Neutrophil (primary cell): ENCODE results near the gene FAN1.
"Not testable (repeated sequence)": the region's sequence is repeated elsewhere in the genome, so short reads cannot be mapped to it uniquely, and the experiment has no call there.

ENCODE experiments used
- H3K27ac ChIP-seq: fragments of 200-600 bp; sonication (generic); 2 replicates; pipeline ENCODE4 v1.5.1; 2016; ENCODE audit warnings: mild to moderate bottlenecking, moderate library complexity
- H3K27me3 ChIP-seq: fragments of 200-600 bp; sonication (generic); 2 replicates; pipeline ENCODE4 v1.6.0; 2016; ENCODE audit warnings: mild to moderate bottlenecking
- H3K36me3 ChIP-seq: fragments of 200-600 bp; sonication (generic); 2 replicates; pipeline ENCODE4 v1.5.1; 2017
- H3K4me1 ChIP-seq, 2 experiments: fragments of 200-600 bp in 1 of 2; sonication (generic) in 1 of 2; 1 replicate in 1 of 2; 2 replicates in 1 of 2; pipeline versions ENCODE4 v1.5.1 to v1.6.1; 2013 to 2016; ENCODE audit warnings: low read depth in 1 of 2, low read length in 1 of 2, mild to moderate bottlenecking in 1 of 2, moderate library complexity in 1 of 2; ENCODE audit not compliant: control insufficient read depth in 1 of 2, insufficient read depth in 1 of 2
- H3K4me3 ChIP-seq, 2 experiments: fragments of 200-600 bp in 1 of 2; sonication (generic) in 1 of 2; 1 replicate in 1 of 2; 2 replicates in 1 of 2; pipeline ENCODE4 v1.5.1; 2013 to 2016; ENCODE audit warnings: low read depth in 1 of 2, low read length in 1 of 2, mild to moderate bottlenecking in 1 of 2, moderate library complexity in 1 of 2
- H3K9me3 ChIP-seq: fragments of 200-600 bp; sonication (generic); 2 replicates; pipeline ENCODE4 v1.5.1; 2016
- CTCF ChIP-seq: fragments of 200-600 bp; sonication (generic); IDR thresholded peaks from 2 replicates; pipeline ENCODE4 v1.5.1; 2016; ENCODE audit warnings: antibody characterized with exemption

FAN1 gene

GRCh38 chr15:30877070-30877469, 26.6 kb upstream of the FAN1 start:
- Histone ChIP-seq H3K27me3 (no peaks in the 10 kb centered on the region), H3K4me1 (no peaks in the 10 kb centered on the region), H3K27ac (no peak overlapping the region), H3K9me3 (no peaks in the 10 kb centered on the region), H3K36me3 (no peaks in the 10 kb centered on the region), H3K4me3 (no peak overlapping the region)
- no peak for TF ChIP-seq CTCF

- no peak overlapping the region for H3K4me3 ChIP-seq
- no peak for TF ChIP-seq CTCF
Observed at GRCh38 chr15:30878515-30878914, 25.2 kb upstream of the FAN1 start.

GRCh38 chr15:30882849-30883433, 20.8 kb upstream of the FAN1 start:
- no peaks in the 10 kb centered on the region for H3K4me1 ChIP-seq
- H3K27me3 ChIP-seq = no peaks in the 10 kb centered on the region
- TF ChIP-seq CTCF = no peak
- no peak overlapping the region for H3K27ac ChIP-seq
- no peak overlapping the region for H3K4me3 ChIP-seq
- H3K36me3 ChIP-seq = no peaks in the 10 kb centered on the region
- no peaks in the 10 kb centered on the region for H3K9me3 ChIP-seq

More at GRCh38 chr15:30878515-30878914, 25.2 kb upstream of the FAN1 start:
- no peaks in the 10 kb centered on the region for H3K9me3 ChIP-seq
- H3K4me1 ChIP-seq = no peaks in the 10 kb centered on the region
- no peak overlapping the region for H3K27ac ChIP-seq
- H3K36me3 ChIP-seq = no peaks in the 10 kb centered on the region
- H3K27me3 ChIP-seq = no peaks in the 10 kb centered on the region

- not testable (repeated sequence) for H3K4me3 ChIP-seq, H3K4me1 ChIP-seq
Observed at GRCh38 chr15:30883666-30884065, 20.0 kb upstream of the FAN1 start.

GRCh38 chr15:30885814-30886213, 17.9 kb upstream of the FAN1 start:
- H3K27me3 ChIP-seq = no peaks in the 10 kb centered on the region

More at GRCh38 chr15:30883666-30884065, 20.0 kb upstream of the FAN1 start:
- H3K36me3 ChIP-seq, H3K27me3 ChIP-seq, H3K27ac ChIP-seq, H3K9me3 ChIP-seq: not testable (repeated sequence)

GRCh38 chr15:30889196-30889595, 14.5 kb upstream of the FAN1 start:
- no peaks in the 10 kb centered on the region for H3K27me3 ChIP-seq
- no peak overlapping the region for H3K27ac ChIP-seq
- no peaks in the 10 kb centered on the region for H3K4me1 ChIP-seq
- H3K36me3 ChIP-seq = no peaks in the 10 kb centered on the region
- no peak overlapping the region for H3K4me3 ChIP-seq
- TF ChIP-seq CTCF = no peak
- H3K9me3 ChIP-seq = no peaks in the 10 kb centered on the region

More at GRCh38 chr15:30885814-30886213, 17.9 kb upstream of the FAN1 start:
- no peak for TF ChIP-seq CTCF
- H3K27ac ChIP-seq = no peak overlapping the region
- H3K36me3 ChIP-seq = no peaks in the 10 kb centered on the region
- no peaks in the 10 kb centered on the region for H3K9me3 ChIP-seq
- H3K4me1 ChIP-seq = no peaks in the 10 kb centered on the region
- H3K4me3 ChIP-seq = no peak overlapping the region
